ENCODE results near the gene NCSTN.

DNA sequence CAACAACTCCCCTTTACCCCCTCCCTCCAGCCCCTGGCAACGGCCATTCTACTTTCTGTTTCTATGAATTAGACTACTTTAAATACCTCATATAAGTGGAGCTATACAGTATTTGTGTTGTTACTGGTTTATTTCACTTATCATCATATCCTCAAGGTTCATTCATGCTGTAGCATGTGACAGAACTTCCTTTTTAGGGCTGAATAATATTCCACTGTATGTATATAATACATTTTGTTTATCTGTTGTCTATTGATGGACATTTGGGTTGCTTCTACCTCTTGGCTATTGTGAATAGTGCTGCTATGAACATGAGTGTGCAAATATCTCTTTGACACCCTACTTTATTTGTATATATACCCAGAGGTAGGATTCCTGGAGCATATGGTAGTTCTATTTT lies 25.9 kb downstream of the NCSTN start:
- TF ChIP-seq POLR2A (IDR thresholded peaks at IDR 0.05; ENCODE audit: low read depth, low read length) (no peak), POU2F2 (IDR thresholded peaks at IDR 0.05; ENCODE audit: low read depth, low read length) (no peak), POLR2AphosphoS5 (IDR thresholded peaks at IDR 0.05; ENCODE audit: low read depth, low read length) (no peak)

Data from GM12891 (cell line).